GM19324 (cell line): ENCODE measurements around the gene TP53BP1.

Experiments
- ATAC-seq: cut with Tn5 transposase; IDR thresholded peaks from one replicate; pipeline ENCODE4 v1.9.1; 2021; ENCODE audit warnings: mild to moderate bottlenecking, moderate library complexity; ENCODE audit not compliant: unreplicated experiment, low FRiP score

Gene TP53BP1

GRCh38 chr15:43370975-43371974 is 121.7 kb downstream of the TP53BP1 start, which contains the start of the genes TUBGCP4 and ZSCAN29:
TSS of gene TUBGCP4 (plus strand) at chr15:43371101. CDS start at chr15:43371355, 254 bp downstream.
TSS of gene ZSCAN29 (minus strand) at chr15:43371043. CDS start at chr15:43369913, 1,130 bp downstream.
- peak; percentile 73 for ATAC-seq

- no peak for ATAC-seq
Observed at GRCh38 chr15:43370310-43370974, 122.5 kb downstream of the TP53BP1 start.

- no peak for ATAC-seq
Observed at GRCh38 chr15:43361313-43361903, 131.5 kb downstream of the TP53BP1 start.

GRCh38 chr15:43360821-43361220 is 132.1 kb downstream of the TP53BP1 start:
- ATAC-seq = no peak
